Activated naive CD4-positive, alpha-beta T cell treated with anti-CD3 and anti-CD28 coated beads, Interleukin-2, amount 50 U/mL, for 24 hours (primary cell): ENCODE results near the gene ANKRD10.
"Not testable (repeated sequence)": the region's sequence is repeated elsewhere in the genome, so short reads cannot be mapped to it uniquely, and the experiment has no call there.

Experiments used
- H3K27ac Mint-ChIP-seq: one replicate; pipeline ENCODE4 v1.8.0; 2021; ENCODE audit warnings: mild to moderate bottlenecking, mixed read lengths
- H3K27me3 Mint-ChIP-seq: one replicate; pipeline ENCODE4 v1.8.0; 2021; ENCODE audit warnings: mixed read lengths
- H3K36me3 Mint-ChIP-seq: one replicate; pipeline ENCODE4 v1.8.0; 2021; ENCODE audit warnings: mixed read lengths
- H3K4me1 Mint-ChIP-seq: one replicate; pipeline ENCODE4 v1.8.0; 2021; ENCODE audit warnings: mixed read lengths
- H3K4me3 Mint-ChIP-seq: one replicate; pipeline ENCODE4 v1.8.0; 2021; ENCODE audit warnings: mild to moderate bottlenecking, mixed read lengths
- H3K9me3 Mint-ChIP-seq: one replicate; pipeline ENCODE4 v1.8.0; 2021; ENCODE audit warnings: mixed read lengths

ANKRD10 gene

DNA sequence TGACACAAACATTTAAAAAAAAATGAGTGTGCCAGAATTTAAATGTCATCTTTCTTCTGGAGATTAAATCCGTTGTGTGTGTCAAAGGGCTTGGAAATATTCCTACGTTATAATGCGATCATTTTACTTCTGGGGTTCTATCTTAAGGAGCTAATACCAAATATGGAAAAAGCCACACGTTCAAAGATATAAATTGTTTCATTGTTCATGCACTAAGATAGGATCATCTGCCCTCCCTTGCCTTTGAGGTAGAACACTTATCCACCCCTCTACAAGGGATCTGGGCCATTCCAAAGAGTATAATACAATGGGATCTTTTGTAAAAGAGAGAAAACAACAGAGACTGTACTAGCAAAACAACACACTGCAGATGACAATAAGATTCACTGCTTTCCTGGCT, 64.9 kb downstream of the ANKRD10 start:
- Mint-ChIP-seq H3K36me3 (no peaks in the 10 kb centered on the region), H3K27ac (no peak overlapping the region), H3K27me3 (peaks cover 14% of the 10 kb centered on the region), H3K4me3 (no peak overlapping the region), H3K4me1 (no peaks in the 10 kb centered on the region), H3K9me3 (no peaks in the 10 kb centered on the region)

DNA sequence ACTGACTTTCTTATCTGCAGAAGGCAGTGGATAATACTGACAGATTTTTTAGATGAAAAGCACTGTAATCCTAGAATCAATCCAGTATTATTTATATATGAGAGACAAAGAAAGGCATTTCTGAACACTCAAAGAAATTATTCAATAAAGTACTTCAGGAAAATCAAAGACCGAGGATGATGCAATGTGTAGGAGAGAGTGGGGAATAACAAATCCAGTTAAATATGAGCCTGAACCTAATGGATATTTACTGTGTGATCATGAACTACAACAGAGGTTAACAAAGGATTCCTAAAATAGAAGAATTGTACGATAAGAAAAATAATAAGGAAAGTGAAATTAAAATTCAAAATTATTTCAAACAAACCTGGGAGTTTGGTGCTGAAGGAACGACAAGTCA, 69.3 kb downstream of the ANKRD10 start:
- no peak overlapping the region for H3K27ac Mint-ChIP-seq
- peaks cover 28% of the 10 kb centered on the region for H3K27me3 Mint-ChIP-seq
- no peaks in the 10 kb centered on the region for H3K9me3 Mint-ChIP-seq
- no peaks in the 10 kb centered on the region for H3K4me1 Mint-ChIP-seq
- no peak overlapping the region for H3K4me3 Mint-ChIP-seq
- H3K36me3 Mint-ChIP-seq, result peaks cover 4% of the 10 kb centered on the region

DNA sequence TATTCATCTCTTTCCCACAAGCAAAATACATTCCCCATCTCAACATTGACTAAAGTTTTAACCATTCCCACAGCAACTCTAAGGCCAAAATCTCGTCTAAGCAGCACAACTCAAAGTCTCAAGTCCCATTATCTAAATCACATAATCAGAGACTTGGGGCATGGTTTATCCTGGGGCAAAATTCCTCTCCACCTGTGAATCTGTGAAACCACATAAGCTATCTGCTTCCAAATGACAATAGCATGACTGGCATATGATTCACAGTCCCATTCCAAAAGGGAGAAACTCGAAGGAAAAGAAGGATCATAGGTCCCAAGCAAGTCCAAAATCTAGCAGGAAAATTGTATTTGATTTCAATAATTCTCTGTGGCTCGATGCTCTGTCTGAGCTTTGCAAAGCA, 73.0 kb downstream of the ANKRD10 start:
- Mint-ChIP-seq H3K4me1 (no peaks in the 10 kb centered on the region), H3K4me3 (no peak overlapping the region), H3K9me3 (no peaks in the 10 kb centered on the region), H3K27ac (no peak overlapping the region), H3K27me3 (peaks cover 24% of the 10 kb centered on the region), H3K36me3 (peaks cover 4% of the 10 kb centered on the region)

DNA sequence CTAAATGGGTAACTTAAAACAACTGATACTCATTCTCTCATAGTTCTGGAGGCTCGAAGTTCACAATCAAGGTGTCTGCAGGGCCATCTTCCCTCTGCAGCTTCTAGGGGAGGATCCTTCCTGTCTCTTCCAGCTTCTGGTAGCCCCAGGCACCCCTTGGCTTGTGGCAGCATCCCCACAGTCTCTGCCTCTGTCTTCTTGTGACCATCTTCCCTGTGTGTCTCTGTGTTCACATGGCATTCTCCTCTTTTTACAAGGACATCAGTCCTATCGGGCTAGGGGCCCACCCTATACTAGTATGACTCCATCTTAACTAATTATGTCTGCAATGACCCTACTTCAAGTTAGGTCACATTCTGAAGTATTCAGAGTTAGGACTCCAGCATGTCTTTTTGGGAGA, 73.5 kb downstream of the ANKRD10 start:
- no peaks in the 10 kb centered on the region for H3K9me3 Mint-ChIP-seq
- peaks cover 4% of the 10 kb centered on the region for H3K36me3 Mint-ChIP-seq
- H3K4me1 Mint-ChIP-seq, result no peaks in the 10 kb centered on the region
- peaks cover 24% of the 10 kb centered on the region for H3K27me3 Mint-ChIP-seq
- no peak overlapping the region for H3K4me3 Mint-ChIP-seq
- H3K27ac Mint-ChIP-seq, result no peak overlapping the region

DNA sequence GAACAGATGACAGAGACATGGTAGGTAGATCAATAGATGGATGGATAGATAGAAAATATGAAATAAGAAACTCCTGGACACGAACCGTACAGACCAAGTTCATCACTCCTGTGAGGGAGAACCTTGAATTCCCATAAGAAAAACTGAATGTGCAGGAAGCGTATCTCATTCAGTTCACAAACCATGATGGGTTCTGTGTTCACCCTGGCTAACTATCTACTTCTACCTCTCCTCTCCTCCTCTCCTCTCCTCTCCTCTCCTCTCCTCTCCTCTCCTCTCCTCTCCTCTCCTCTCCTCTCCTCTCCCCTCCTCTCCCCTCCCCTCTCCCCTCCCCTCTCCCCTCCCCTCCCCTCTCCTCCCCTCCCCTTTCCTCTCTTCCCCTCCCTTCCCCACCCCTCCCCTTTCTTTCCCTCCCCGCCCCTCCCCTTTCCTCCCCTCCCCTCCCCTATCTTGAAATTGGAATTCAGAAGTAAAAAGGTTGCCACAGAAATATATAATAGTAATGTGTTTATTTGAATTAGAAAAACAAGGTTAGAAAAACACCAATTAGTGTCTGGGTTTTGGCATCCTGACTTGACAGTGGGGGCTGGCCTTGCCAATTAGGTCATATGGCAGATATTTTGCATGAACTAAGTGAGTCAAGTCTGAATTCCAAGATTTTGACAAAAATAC, 75.9 kb downstream of the ANKRD10 start:
- H3K36me3 Mint-ChIP-seq, result peaks cover 4% of the 10 kb centered on the region
- H3K27me3 Mint-ChIP-seq, result peaks cover 9% of the 10 kb centered on the region
- no peaks in the 10 kb centered on the region for H3K9me3 Mint-ChIP-seq

DNA sequence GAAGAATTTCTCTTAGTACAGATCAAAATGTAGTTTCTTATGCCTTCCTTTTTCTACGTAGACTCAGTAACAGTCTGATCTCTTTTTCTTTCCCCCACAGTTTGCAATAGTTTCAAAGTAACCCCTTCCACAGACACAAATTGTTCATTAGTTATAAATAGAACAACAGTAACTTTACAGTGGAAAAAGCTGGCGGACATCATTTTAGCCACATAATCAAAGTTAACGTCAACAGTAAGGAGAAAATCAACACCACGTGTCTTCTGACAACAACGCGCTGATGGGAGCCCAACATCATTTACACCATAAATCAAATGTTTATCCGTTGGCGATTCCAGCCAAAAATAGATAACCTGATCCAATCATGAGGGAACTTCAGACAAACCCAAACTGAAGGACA, 76.8 kb downstream of the ANKRD10 start:
- Mint-ChIP-seq H3K27ac (no peak overlapping the region), H3K4me1 (no peaks in the 10 kb centered on the region), H3K27me3 (peaks cover 5% of the 10 kb centered on the region), H3K9me3 (no peaks in the 10 kb centered on the region), H3K36me3 (peaks cover 4% of the 10 kb centered on the region), H3K4me3 (no peak overlapping the region)

More for the DNA sequence above, 75.9 kb downstream of the ANKRD10 start:
- H3K4me1 Mint-ChIP-seq, result no peaks in the 10 kb centered on the region
- H3K4me3 Mint-ChIP-seq, result no peak overlapping the region
- no peak overlapping the region for H3K27ac Mint-ChIP-seq

DNA sequence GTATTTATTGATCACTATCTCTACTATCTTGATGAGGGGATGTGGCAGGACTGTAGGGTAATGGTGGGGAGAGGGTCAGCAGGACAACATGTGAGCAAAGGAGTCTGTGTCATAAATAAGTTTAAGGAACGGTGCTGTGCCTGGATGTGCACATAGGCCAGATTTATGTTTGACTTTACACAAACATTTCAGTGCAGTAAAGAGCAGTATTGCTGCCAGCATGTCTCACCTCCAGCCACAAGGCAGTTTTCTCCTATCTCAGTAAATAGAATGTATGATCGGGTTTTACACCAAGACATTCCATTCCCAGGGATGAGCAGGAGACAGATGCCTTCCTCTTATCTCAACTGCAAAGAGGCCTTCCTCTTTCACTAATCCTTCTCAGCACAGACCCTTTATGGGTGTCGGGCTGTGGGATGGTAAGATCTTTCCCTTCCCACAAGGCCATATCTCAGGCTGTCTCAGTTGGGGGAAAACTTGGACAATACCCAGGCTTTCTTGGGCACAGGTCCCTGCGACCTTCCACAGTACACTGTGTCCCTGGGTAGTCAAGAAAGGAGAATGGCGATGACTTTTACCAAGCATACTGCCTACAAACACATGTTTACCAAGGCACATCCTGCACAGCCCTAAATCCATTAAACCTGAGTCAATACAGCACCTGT, 77.3 kb downstream of the ANKRD10 start:
- not testable (repeated sequence) for H3K36me3 Mint-ChIP-seq, H3K27ac Mint-ChIP-seq, H3K4me3 Mint-ChIP-seq, H3K27me3 Mint-ChIP-seq, H3K9me3 Mint-ChIP-seq, H3K4me1 Mint-ChIP-seq

DNA sequence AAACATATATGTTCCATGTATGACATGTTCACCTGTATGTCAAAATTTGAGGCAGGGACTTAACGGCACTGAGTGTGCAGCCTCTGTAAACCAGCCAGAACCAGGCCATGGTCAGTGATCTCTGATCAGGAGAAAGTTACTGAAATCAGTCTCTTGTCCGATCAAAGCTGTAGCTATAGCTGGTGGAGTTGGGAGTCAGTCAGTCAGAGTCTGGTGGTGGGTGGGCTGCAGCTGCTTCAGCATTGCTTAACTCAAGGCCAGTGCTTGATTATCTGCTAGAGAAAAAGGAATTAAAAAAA, 78.3 kb downstream of the ANKRD10 start:
- H3K27ac Mint-ChIP-seq, result no peak overlapping the region
- no peaks in the 10 kb centered on the region for H3K9me3 Mint-ChIP-seq
- H3K4me3 Mint-ChIP-seq, result no peak overlapping the region
- peaks cover 3% of the 10 kb centered on the region for H3K27me3 Mint-ChIP-seq
- no peaks in the 10 kb centered on the region for H3K4me1 Mint-ChIP-seq
- peaks cover 2% of the 10 kb centered on the region for H3K36me3 Mint-ChIP-seq

DNA sequence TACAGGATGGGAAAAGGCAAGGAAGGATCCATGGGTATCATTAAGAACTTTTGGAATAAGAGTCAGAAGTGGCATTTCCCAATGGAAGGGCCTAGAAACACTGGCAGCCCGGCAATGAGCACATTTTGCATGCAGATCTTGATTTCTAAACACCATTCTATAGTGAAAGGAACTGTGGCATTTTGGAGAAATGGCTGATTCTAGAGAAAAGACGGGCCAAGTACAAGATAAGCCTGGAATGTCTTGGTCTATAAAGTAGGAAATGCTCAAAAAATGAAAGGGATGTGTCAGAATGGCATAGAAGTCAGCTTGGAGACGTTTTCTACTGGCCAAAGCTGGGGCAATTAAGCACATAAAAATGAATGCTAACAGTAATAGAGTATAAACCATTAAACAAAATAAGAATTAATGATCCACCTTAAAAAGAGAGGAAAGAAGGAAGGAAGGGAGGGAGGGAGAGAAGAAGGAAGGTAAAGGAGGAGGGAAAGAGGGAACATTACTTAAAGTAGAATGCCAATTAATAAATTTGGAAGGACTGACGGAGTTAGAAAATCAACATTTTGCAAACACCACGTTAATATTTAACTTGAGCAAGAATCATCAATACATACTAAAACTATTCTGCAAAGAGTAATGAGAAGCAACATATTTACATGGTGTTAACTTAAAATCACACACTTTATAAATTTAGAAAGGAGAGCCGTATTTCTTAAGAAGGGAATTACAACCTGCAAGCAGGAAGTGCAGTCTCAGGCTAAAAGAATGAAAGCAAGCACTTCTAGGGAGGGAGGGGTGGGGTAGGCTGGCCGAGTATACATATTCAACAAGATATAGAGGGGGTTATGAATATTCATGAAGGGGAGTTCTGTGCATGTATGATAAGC, 78.9 kb downstream of the ANKRD10 start:
- no peaks in the 10 kb centered on the region for H3K4me1 Mint-ChIP-seq
- no peaks in the 10 kb centered on the region for H3K9me3 Mint-ChIP-seq
- no peaks in the 10 kb centered on the region for H3K27me3 Mint-ChIP-seq

DNA sequence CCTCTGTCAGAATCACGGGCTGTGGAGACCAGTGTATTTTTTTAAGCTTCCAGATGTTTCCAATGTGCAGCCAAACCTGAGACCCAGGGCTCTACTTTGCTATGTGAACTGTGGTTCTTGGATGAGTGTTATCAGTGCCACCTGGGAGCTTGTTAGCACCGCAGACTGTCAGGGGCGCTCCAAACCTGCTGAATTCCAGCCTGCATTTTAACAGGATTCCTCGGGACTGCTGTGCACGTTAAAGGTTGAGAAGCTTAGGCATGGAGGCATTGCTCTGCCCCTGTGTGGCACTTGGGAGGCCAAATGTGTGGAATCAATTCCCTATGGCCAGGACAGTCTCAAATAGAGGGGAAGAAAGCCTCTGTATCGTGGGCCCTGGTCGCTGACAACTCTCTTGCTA, 80.3 kb downstream of the ANKRD10 start:
- Mint-ChIP-seq H3K4me3 (no peak overlapping the region), H3K27me3 (no peaks in the 10 kb centered on the region), H3K36me3 (no peaks in the 10 kb centered on the region), H3K27ac (no peak overlapping the region), H3K9me3 (no peaks in the 10 kb centered on the region), H3K4me1 (no peaks in the 10 kb centered on the region)

More for the DNA sequence above, 78.9 kb downstream of the ANKRD10 start:
- no peak overlapping the region for H3K4me3 Mint-ChIP-seq
- H3K27ac Mint-ChIP-seq, result no peak overlapping the region
- H3K36me3 Mint-ChIP-seq, result no peaks in the 10 kb centered on the region

DNA sequence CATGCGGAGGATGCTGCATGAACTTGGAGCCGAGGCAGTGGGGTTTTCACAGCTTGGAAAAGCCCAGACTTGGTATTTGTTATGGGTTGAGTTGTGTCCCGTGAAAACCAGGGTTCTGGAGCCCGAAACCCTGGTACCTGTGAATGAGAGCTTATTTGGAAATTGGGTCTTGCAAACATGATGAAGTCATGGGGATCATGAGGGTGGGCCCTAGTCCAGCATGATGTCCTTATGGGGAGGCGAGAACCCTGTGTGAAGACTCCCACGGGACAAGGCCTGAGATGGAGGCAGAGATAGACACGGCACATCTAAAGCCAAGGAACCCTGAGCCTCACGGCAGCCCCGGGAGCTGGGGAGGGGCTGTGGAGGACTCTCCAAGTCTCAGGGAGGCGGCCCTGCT, 82.3 kb downstream of the ANKRD10 start:
- Mint-ChIP-seq H3K4me3 (no peak overlapping the region), H3K36me3 (no peaks in the 10 kb centered on the region), H3K27ac (no peak overlapping the region)

DNA sequence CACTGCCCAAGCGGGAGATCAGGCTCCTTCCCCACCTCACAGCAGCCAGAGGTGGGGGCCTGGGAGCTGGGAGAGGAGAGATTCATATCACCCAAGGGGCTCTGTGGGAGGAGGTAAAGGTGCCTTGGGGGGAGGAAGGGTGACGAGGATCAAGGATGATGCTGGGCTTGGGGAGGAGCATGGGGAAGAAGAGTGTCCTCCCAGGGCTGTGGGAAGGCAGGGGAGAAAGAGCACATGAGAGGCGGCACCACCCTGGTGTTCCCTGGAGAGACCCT, 82.7 kb downstream of the ANKRD10 start:
- no peaks in the 10 kb centered on the region for H3K27me3 Mint-ChIP-seq
- no peak overlapping the region for H3K27ac Mint-ChIP-seq
- no peaks in the 10 kb centered on the region for H3K36me3 Mint-ChIP-seq
- no peak overlapping the region for H3K4me3 Mint-ChIP-seq
- H3K4me1 Mint-ChIP-seq, result no peaks in the 10 kb centered on the region
- no peaks in the 10 kb centered on the region for H3K9me3 Mint-ChIP-seq

More for the DNA sequence above, 82.3 kb downstream of the ANKRD10 start:
- no peaks in the 10 kb centered on the region for H3K4me1 Mint-ChIP-seq
- H3K9me3 Mint-ChIP-seq, result no peaks in the 10 kb centered on the region
- no peaks in the 10 kb centered on the region for H3K27me3 Mint-ChIP-seq

DNA sequence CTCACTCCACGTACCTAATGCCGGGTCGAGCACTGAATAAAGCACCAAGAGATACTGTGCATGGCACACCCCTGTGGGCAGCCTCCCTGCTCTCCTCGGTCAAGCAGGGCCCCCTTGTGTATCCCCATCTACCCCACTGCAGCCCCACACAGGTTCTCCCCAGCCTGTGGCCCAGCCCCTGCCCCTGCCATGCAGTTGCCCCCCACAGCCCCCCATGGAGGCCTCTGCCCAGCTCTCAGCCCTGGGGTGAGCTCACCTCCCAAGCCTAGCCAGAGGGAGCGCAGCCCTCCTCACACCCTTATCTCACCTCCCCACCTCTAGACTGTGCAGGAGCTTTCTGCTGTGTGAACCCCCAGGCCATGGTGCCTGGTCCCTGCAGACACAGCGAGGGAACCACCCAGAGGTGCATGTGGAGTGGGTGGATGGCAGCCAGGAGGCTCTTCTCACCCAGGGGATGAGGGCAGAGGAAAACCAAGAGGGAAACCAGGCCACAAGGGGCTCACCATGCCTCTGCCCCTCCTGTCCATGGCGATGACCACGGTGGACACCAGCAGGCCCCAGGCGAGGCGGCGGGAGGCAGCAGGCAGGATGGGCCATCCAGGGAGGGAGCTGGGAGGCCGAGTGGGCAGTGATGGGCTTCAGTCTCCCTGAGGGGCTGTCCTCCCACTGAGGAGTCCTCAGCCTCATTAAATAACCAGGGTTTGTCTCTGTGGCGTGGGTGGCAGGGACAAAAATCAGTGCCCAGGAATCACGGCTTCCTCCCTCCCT, 83.2 kb downstream of the ANKRD10 start:
- Mint-ChIP-seq H3K27ac (no peak overlapping the region), H3K4me1 (no peaks in the 10 kb centered on the region), H3K36me3 (no peaks in the 10 kb centered on the region), H3K9me3 (no peaks in the 10 kb centered on the region), H3K4me3 (no peak overlapping the region), H3K27me3 (no peaks in the 10 kb centered on the region)

DNA sequence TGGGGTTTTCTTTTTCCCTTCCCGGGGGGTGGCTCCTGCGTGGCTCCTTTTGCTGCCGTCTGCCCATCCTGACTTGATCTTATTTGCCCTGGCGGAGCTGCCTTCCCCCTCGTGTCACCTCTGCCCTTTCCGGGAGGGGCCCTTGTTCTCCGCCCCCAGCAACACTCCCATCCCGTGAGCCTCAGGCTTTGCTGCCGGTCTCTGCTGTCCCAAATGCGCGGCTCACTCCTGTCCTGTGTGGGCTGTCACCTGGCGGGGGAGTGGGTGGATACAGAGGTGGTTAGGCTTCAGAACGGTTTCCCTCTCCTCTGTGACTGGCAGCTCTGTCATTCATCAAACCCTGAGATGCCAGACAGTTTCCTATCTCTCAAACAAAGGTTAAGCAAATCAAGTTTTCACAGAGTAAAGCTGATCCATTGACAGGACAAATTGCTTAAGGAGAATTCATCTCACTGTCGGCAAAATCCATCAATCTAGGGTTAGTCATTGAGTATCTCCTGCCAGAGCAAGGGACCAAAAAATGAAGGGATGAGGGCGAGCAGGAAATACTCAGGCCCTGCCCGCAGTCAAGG, 84.0 kb downstream of the ANKRD10 start:
- no peaks in the 10 kb centered on the region for H3K9me3 Mint-ChIP-seq
- no peak overlapping the region for H3K4me3 Mint-ChIP-seq
- H3K27me3 Mint-ChIP-seq, result no peaks in the 10 kb centered on the region
- H3K27ac Mint-ChIP-seq, result no peak overlapping the region
- no peaks in the 10 kb centered on the region for H3K36me3 Mint-ChIP-seq
- no peaks in the 10 kb centered on the region for H3K4me1 Mint-ChIP-seq

DNA sequence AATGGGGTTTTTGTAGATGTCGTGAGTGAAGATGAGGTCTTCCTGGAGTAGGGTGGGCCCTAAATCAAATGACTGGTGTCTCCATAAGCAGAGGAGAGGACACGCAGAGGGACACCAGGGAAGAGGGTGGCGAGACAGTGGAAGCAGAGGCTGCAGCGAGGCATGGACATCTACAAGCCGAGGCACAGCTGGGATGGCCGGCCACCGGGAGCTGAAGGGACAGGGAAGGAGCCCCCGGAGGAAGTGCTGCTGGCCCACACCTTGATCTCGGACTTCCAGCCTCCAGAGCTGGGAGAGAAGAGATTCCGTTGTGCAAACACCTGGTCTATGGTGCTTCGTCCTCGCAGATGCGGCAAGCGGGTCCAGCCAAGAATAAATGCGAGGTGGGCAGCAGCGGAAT, 84.5 kb downstream of the ANKRD10 start:
- Mint-ChIP-seq H3K27ac (no peak overlapping the region), H3K27me3 (no peaks in the 10 kb centered on the region), H3K4me1 (no peaks in the 10 kb centered on the region), H3K36me3 (no peaks in the 10 kb centered on the region), H3K9me3 (no peaks in the 10 kb centered on the region), H3K4me3 (no peak overlapping the region)
